Neural progenitor cell (in vitro differentiated cells): Measurements from ENCODE around the gene ACAP1. TPM values are rescaled to one million over a fixed set of nuclear protein-coding genes. Genes with fewer than 3 reads are reported as not detected.

Source experiments
- DNase-seq: peaks from one replicate; pipeline ENCODE4 v3.0.0-alpha.2; 2016; ENCODE audit warnings: low spot score
- H2AFZ ChIP-seq: fragments of 200-600 bp; sonication (generic); replicated peaks from 2 replicates; pipeline ENCODE4 v1.6.1; 2016; ENCODE audit warnings: antibody characterized with exemption
- H3F3A ChIP-seq: fragments of 200-600 bp; sonication (generic); 2 replicates; pipeline ENCODE4 v1.6.1; 2016; ENCODE audit warnings: antibody characterized with exemption, low read depth
- H3K27ac ChIP-seq: fragments of 200-600 bp; sonication (generic); 2 replicates; pipeline ENCODE4 v1.5.1; 2016; ENCODE audit warnings: mild to moderate bottlenecking
- H3K27me3 ChIP-seq: fragments of 200-600 bp; sonication (generic); 2 replicates; pipeline ENCODE4 v1.6.1; 2016; ENCODE audit warnings: mild to moderate bottlenecking, moderate library complexity
- H3K36me3 ChIP-seq: fragments of 200-600 bp; sonication (generic); 2 replicates; pipeline ENCODE4 v1.5.1; 2016
- H3K4me1 ChIP-seq: fragments of 200-600 bp; sonication (generic); 2 replicates; pipeline ENCODE4 v1.6.1; 2016; ENCODE audit warnings: mixed run types
- H3K4me2 ChIP-seq: fragments of 200-600 bp; sonication (generic); 2 replicates; pipeline ENCODE4 v1.6.1; 2016
- H3K4me3 ChIP-seq: fragments of 200-600 bp; sonication (generic); 2 replicates; pipeline ENCODE4 v1.5.1; 2016
- H3K79me2 ChIP-seq: fragments of 200-600 bp; sonication (generic); 2 replicates; pipeline ENCODE4 v1.6.1; 2016; ENCODE audit warnings: low read depth
- H3K9ac ChIP-seq: fragments of 200-600 bp; sonication (generic); 2 replicates; pipeline ENCODE4 v1.6.1; 2016
- H3K9me3 ChIP-seq: fragments of 200-600 bp; sonication (generic); 2 replicates; pipeline ENCODE4 v1.5.1; 2016; ENCODE audit warnings: low read depth
- H4K20me1 ChIP-seq: fragments of 200-600 bp; sonication (generic); 2 replicates; pipeline ENCODE4 v1.6.1; 2016; ENCODE audit warnings: low read depth
- H3K27ac Mint-ChIP-seq: 3 replicates; pipeline ENCODE4 v1.8.0; 2021; ENCODE audit warnings: mixed read lengths
- H3K27me3 Mint-ChIP-seq: 2 replicates; pipeline ENCODE4 v1.8.0; 2022; ENCODE audit warnings: low read depth, mild to moderate bottlenecking, inconsistent platforms, moderate library complexity, mixed read lengths; ENCODE audit not compliant: insufficient read depth
- H3K36me3 Mint-ChIP-seq: 3 replicates; pipeline ENCODE4 v1.8.0; 2021; ENCODE audit warnings: mixed read lengths
- H3K4me1 Mint-ChIP-seq: 3 replicates; pipeline ENCODE4 v1.8.0; 2021; ENCODE audit warnings: mixed read lengths
- H3K4me3 Mint-ChIP-seq: 3 replicates; pipeline ENCODE4 v1.8.0; 2021; ENCODE audit warnings: mild to moderate bottlenecking, moderate library complexity, mixed read lengths
- H3K9me3 Mint-ChIP-seq: 3 replicates; pipeline ENCODE4 v1.8.0; 2020; ENCODE audit warnings: mixed read lengths
- CTCF ChIP-seq: fragments of 200-600 bp; sonication (generic); IDR thresholded peaks from 2 replicates; pipeline ENCODE4 v1.5.1; 2017; ENCODE audit warnings: antibody characterized with exemption, mild to moderate bottlenecking
- EZH2 ChIP-seq: fragments of 200-600 bp; sonication (generic); IDR thresholded peaks from 2 replicates; pipeline ENCODE4 v1.6.1; 2017; ENCODE audit warnings: antibody characterized with exemption, mild to moderate bottlenecking, moderate library complexity
- EZH2phosphoT487 ChIP-seq: fragments of 200-600 bp; sonication (generic); IDR thresholded peaks from 2 replicates; pipeline ENCODE4 v1.6.1; 2017; ENCODE audit warnings: antibody characterized with exemption
- total RNA-seq: library from RNA; depleted of rRNA; stranded (reverse); fragments of >200 nt; gene quantifications from 2 replicates; pipeline ENCODE4 v1.2.3, GENCODE V29; 2015; ENCODE audit warnings: low replicate concordance

ACAP1 gene
- total RNA-seq, 1 donor from 2014 or later = 0.65 TPM

- H3K9me3 Mint-ChIP-seq = no peaks in the 10 kb centered on the region
- no peak overlapping the region for H3K9ac ChIP-seq
- H3K4me1 ChIP-seq = peaks cover 6% of the 10 kb centered on the region
- peak overlapping the region; percentile 84 for H3K4me3 Mint-ChIP-seq
- TF ChIP-seq EZH2phosphoT487 (no peak), EZH2 (no peak), CTCF (no peak)
- H3K4me1 Mint-ChIP-seq = peaks cover 48% of the 10 kb centered on the region
- no peaks in the 10 kb centered on the region for H3K36me3 Mint-ChIP-seq
- H3K79me2 ChIP-seq = no peaks in the 10 kb centered on the region
- peaks cover 38% of the 10 kb centered on the region for H3F3A ChIP-seq
- peaks cover 8% of the 10 kb centered on the region for H3K27me3 Mint-ChIP-seq
- H4K20me1 ChIP-seq = peaks cover 7% of the 10 kb centered on the region
- H3K27ac Mint-ChIP-seq = peak overlapping the region; percentile 97
- H3K4me2 ChIP-seq = no peak overlapping the region
- H3K9me3 ChIP-seq = no peaks in the 10 kb centered on the region
- no peak overlapping the region for H2AFZ ChIP-seq
- H3K27ac ChIP-seq = no peak overlapping the region
- H3K4me3 ChIP-seq = no peak overlapping the region
- no peaks in the 10 kb centered on the region for H3K36me3 ChIP-seq
- H3K27me3 ChIP-seq = peaks cover 8% of the 10 kb centered on the region
- peak; percentile 62 for DNase-seq
These were observed 18.0 kb downstream of the ACAP1 start for GRCh38 chr17:7354262-7354843.

- H3K9me3 Mint-ChIP-seq = no peaks in the 10 kb centered on the region
- no peaks in the 10 kb centered on the region for H3K79me2 ChIP-seq
- DNase-seq = no peak
- TF ChIP-seq EZH2phosphoT487 = no peak
- no peak for TF ChIP-seq EZH2
- TF ChIP-seq CTCF = no peak
- H3K4me3 ChIP-seq = no peak within 1 kb of the TSS
- H3K9ac ChIP-seq = no peak within 1 kb of the TSS
- no peaks in the 10 kb centered on the region for H3K4me1 ChIP-seq
- H3K27ac Mint-ChIP-seq = peak within 1 kb of the TSS; percentile 97
- no peak within 1 kb of the TSS for H3K27ac ChIP-seq
- H3K36me3 ChIP-seq = no peaks in the 10 kb centered on the region
- no peaks in the 10 kb centered on the region for H4K20me1 ChIP-seq
- no peak within 1 kb of the TSS for H3K4me2 ChIP-seq
- H2AFZ ChIP-seq = no peak within 1 kb of the TSS
- H3K27me3 Mint-ChIP-seq = peaks cover 4% of the 10 kb centered on the region
- peaks cover 31% of the 10 kb centered on the region for H3F3A ChIP-seq
- H3K9me3 ChIP-seq = no peaks in the 10 kb centered on the region
- H3K4me1 Mint-ChIP-seq = peaks cover 41% of the 10 kb centered on the region
- H3K36me3 Mint-ChIP-seq = no peaks in the 10 kb centered on the region
- peak within 1 kb of the TSS; percentile 84 for H3K4me3 Mint-ChIP-seq
- H3K27me3 ChIP-seq = peaks cover 8% of the 10 kb centered on the region
These were observed 18.7 kb downstream of the ACAP1 start, which contains the start of gene TMEM95 for GRCh38 chr17:7355053-7355452. Gene TMEM95, plus strand, starts transcription at chr17:7355156. Its CDS starts 49 bp downstream, at chr17:7355205.

GRCh38 chr17:7355573-7355972 is 19.2 kb downstream of the ACAP1 start:
- peaks cover 4% of the 10 kb centered on the region for H3K27me3 Mint-ChIP-seq
- no peaks in the 10 kb centered on the region for H3K79me2 ChIP-seq
- no peak overlapping the region for H3K27ac ChIP-seq
- H4K20me1 ChIP-seq = no peaks in the 10 kb centered on the region
- no peaks in the 10 kb centered on the region for H3K9me3 ChIP-seq
- no peak overlapping the region for H3K4me3 ChIP-seq
- H3K4me2 ChIP-seq = no peak overlapping the region
- H2AFZ ChIP-seq = no peak overlapping the region
- no peak for TF ChIP-seq EZH2
- no peak for TF ChIP-seq CTCF
- TF ChIP-seq EZH2phosphoT487 = no peak
- peak overlapping the region; percentile 60 for H3K4me3 Mint-ChIP-seq
- no peak overlapping the region for H3K27ac Mint-ChIP-seq
- peaks cover 7% of the 10 kb centered on the region for H3K27me3 ChIP-seq
- H3K9ac ChIP-seq = no peak overlapping the region
- H3K36me3 Mint-ChIP-seq = no peaks in the 10 kb centered on the region
- no peaks in the 10 kb centered on the region for H3K4me1 ChIP-seq
- H3K9me3 Mint-ChIP-seq = no peaks in the 10 kb centered on the region
- no peaks in the 10 kb centered on the region for H3K36me3 ChIP-seq
- peaks cover 38% of the 10 kb centered on the region for H3K4me1 Mint-ChIP-seq
- H3F3A ChIP-seq = peaks cover 26% of the 10 kb centered on the region
- DNase-seq = no peak
